HEK293T (cell line): ENCODE data around the gene MAP2K7.

Experiments used
- CTCF ChIA-PET: fragments of 350-600 bp; formaldehyde crosslinking; extraction: SDS; loops from one replicate; lab custom pipeline; 2021; ENCODE audit warnings: antibody characterized with exemption, inconsistent platforms; lab: Yijun Ruan, JAX
- POLR2A ChIA-PET: fragments of 350-600 bp; formaldehyde crosslinking; extraction: SDS; loops from one replicate; lab custom pipeline; 2020; ENCODE audit warnings: antibody characterized with exemption, inconsistent platforms; lab: Yijun Ruan, JAX
- DNase-seq: peaks from one replicate; pipeline ENCODE4 v3.0.0; 2012; ENCODE audit warnings: mixed read lengths; ENCODE audit errors: extremely low spot score
- ARNT ChIP-seq: fragments of 450-650 bp; IDR thresholded peaks from 2 replicates; pipeline ENCODE4 v1.6.1; 2017; ENCODE audit warnings: mild to moderate bottlenecking
- BHLHE40 ChIP-seq: fragments of 450-650 bp; IDR thresholded peaks from 2 replicates; pipeline ENCODE4 v1.6.1; 2016; ENCODE audit warnings: mild to moderate bottlenecking, moderate library complexity, borderline replicate concordance
- CTBP1 ChIP-seq: fragments of 450-650 bp; IDR thresholded peaks from 2 replicates; pipeline ENCODE4 v1.6.1; 2016; ENCODE audit warnings: borderline replicate concordance
- ELF4 ChIP-seq: fragments of 450-650 bp; IDR thresholded peaks from 2 replicates; pipeline ENCODE4 v1.6.1; 2017; ENCODE audit warnings: antibody characterized with exemption
- FOXA1 ChIP-seq: fragments of 450-650 bp; IDR thresholded peaks from 2 replicates; pipeline ENCODE4 v1.6.1; 2016; ENCODE audit warnings: mild to moderate bottlenecking
- FOXK2 ChIP-seq: fragments of 450-650 bp; IDR thresholded peaks from 2 replicates; pipeline ENCODE4 v1.6.1; 2016; ENCODE audit warnings: mild to moderate bottlenecking
- FOXM1 ChIP-seq: fragments of 450-650 bp; IDR thresholded peaks from 2 replicates; pipeline ENCODE4 v1.6.1; 2017; ENCODE audit warnings: mild to moderate bottlenecking, borderline replicate concordance
- HDGF ChIP-seq: fragments of 450-650 bp; IDR thresholded peaks from 2 replicates; pipeline ENCODE4 v1.6.1; 2017; ENCODE audit warnings: antibody characterized with exemption, borderline replicate concordance
- L3MBTL2 ChIP-seq: fragments of 450-650 bp; conservative IDR thresholded peaks from 2 replicates; pipeline ENCODE4 v1.6.1; 2016; ENCODE audit warnings: mild to moderate bottlenecking
- LEF1 ChIP-seq: fragments of 450-650 bp; IDR thresholded peaks from 2 replicates; pipeline ENCODE4 v1.6.1; 2017; ENCODE audit warnings: mild to moderate bottlenecking, borderline replicate concordance
- NFRKB ChIP-seq: fragments of 450-650 bp; IDR thresholded peaks from 2 replicates; pipeline ENCODE4 v1.6.1; 2016; ENCODE audit warnings: mild to moderate bottlenecking, moderate library complexity
- PKNOX1 ChIP-seq: fragments of 450-650 bp; IDR thresholded peaks from 2 replicates; pipeline ENCODE4 v1.6.1; 2016
- SP1 ChIP-seq: fragments of 450-650 bp; IDR thresholded peaks from 2 replicates; pipeline ENCODE4 v1.6.1; 2017
- SUZ12 ChIP-seq: fragments of 450-650 bp; IDR thresholded peaks from 2 replicates; pipeline ENCODE4 v1.6.1; 2016; ENCODE audit warnings: mild to moderate bottlenecking
- TARDBP ChIP-seq: fragments of 450-650 bp; IDR thresholded peaks from 2 replicates; pipeline ENCODE4 v1.6.1; 2016
- ZNF384 ChIP-seq: fragments of 450-650 bp; IDR thresholded peaks from 2 replicates; pipeline ENCODE4 v1.6.1; 2016

The MAP2K7 gene

GRCh38 chr19:7905859-7906258 is 2.2 kb downstream of the MAP2K7 start:
- POLR2A ChIA-PET: no interaction called here
- CTCF ChIA-PET: no interaction called here
- TF ChIP-seq BHLHE40 (no peak), HDGF (no peak), SUZ12 (no peak), FOXA1 (no peak), FOXK2 (no peak), ELF4 (no peak), FOXM1 (no peak), CTBP1 (no peak), SP1 (no peak), TARDBP (no peak)
- DNase-seq: no peak

- no peak for DNase-seq
- TF ChIP-seq FOXA1 (no peak), ARNT (no peak), NFRKB (no peak), TARDBP (no peak), FOXM1 (no peak), ELF4 (no peak), LEF1 (no peak), PKNOX1 (no peak), CTBP1 (no peak), SUZ12 (no peak), ZNF384 (no peak), L3MBTL2 (no peak), BHLHE40 (no peak), SP1 (no peak), FOXK2 (no peak), HDGF (no peak)
- CTCF ChIA-PET: no interaction called here
- POLR2A ChIA-PET: no interaction called here
These were observed 3.4 kb downstream of the MAP2K7 start for GRCh38 chr19:7907122-7907521.

GRCh38 chr19:7907544-7907943 is 3.9 kb downstream of the MAP2K7 start:
- POLR2A ChIA-PET: no interaction called here
- CTCF ChIA-PET: no interaction called here
- no peak for DNase-seq
- TF ChIP-seq ARNT: no peak
- TF ChIP-seq LEF1: no peak
- no peak for TF ChIP-seq CTBP1

GRCh38 chr19:7908078-7908699 is 4.5 kb downstream of the MAP2K7 start:
- CTCF ChIA-PET: interaction anchor here (1.3 kb wide), 1 partner anchor 13 kb away, joined by 5 read pairs; no protein-coding TSS in a partner anchor
- POLR2A ChIA-PET: no interaction called here
- DNase-seq: no peak
- TF ChIP-seq LEF1 (no peak), FOXK2 (no peak), BHLHE40 (no peak), FOXA1 (no peak), L3MBTL2 (no peak), SUZ12 (no peak), ARNT (no peak), ZNF384 (no peak), FOXM1 (no peak), CTBP1 (no peak), TARDBP (no peak), SP1 (no peak), NFRKB (no peak), HDGF (no peak), ELF4 (no peak), PKNOX1 (no peak)

- CTCF ChIA-PET: interaction anchor here (0.5 to 1.3 kb wide), 2 partner anchors 12 to 25 kb away, joined by 3 to 5 read pairs; no protein-coding TSS in a partner anchor
- DNase-seq: no peak
- POLR2A ChIA-PET: interaction anchor here (1.1 kb wide), 1 partner anchor 11 kb away, joined by 3 read pairs; the partner anchor contains the start of gene SNAPC2
- TF ChIP-seq HDGF: no peak
- no peak for TF ChIP-seq ELF4
- no peak for TF ChIP-seq LEF1
- no peak for TF ChIP-seq NFRKB
- TF ChIP-seq ARNT: no peak
- TF ChIP-seq FOXA1: no peak
- no peak for TF ChIP-seq SUZ12
- TF ChIP-seq FOXM1: no peak
- no peak for TF ChIP-seq BHLHE40
- TF ChIP-seq L3MBTL2: no peak
- no peak for TF ChIP-seq ZNF384
- TF ChIP-seq TARDBP: no peak
- TF ChIP-seq PKNOX1: no peak
- no peak for TF ChIP-seq SP1
- no peak for TF ChIP-seq FOXK2
- TF ChIP-seq CTBP1: no peak
These were observed 5.2 kb downstream of the MAP2K7 start for GRCh38 chr19:7908742-7909461.
